WERI-Rb-1 (cell line): ENCODE measurements around the gene CAMK1.

ENCODE experiments used
- DNase-seq: peaks from one replicate; pipeline ENCODE4 v3.0.0-alpha.2; 2020
- H3K27ac ChIP-seq: fragments of 250-450 bp; sonication (Bioruptor Pico); 2 replicates; pipeline ENCODE4 v1.5.1; 2020; ENCODE audit warnings: mild to moderate bottlenecking, moderate library complexity
- H3K27me3 ChIP-seq: fragments of 250-450 bp; sonication (Bioruptor Pico); 2 replicates; pipeline ENCODE4 v1.5.1; 2021; ENCODE audit warnings: mild to moderate bottlenecking, low read depth, moderate library complexity; ENCODE audit not compliant: insufficient read depth, severe bottlenecking
- H3K36me3 ChIP-seq: fragments of 250-450 bp; sonication (Bioruptor Pico); 2 replicates; pipeline ENCODE4 v1.5.1; 2020; ENCODE audit warnings: mild to moderate bottlenecking, moderate library complexity
- H3K4me3 ChIP-seq: 2 replicates; pipeline ENCODE4 v1.5.1; 2011; ENCODE audit warnings: low read depth, mild to moderate bottlenecking, control low read depth, low read length
- H3K9me3 ChIP-seq: fragments of 250-450 bp; sonication (Bioruptor Pico); 2 replicates; pipeline ENCODE4 v1.5.1; 2021; ENCODE audit warnings: mild to moderate bottlenecking, moderate library complexity; ENCODE audit not compliant: severe bottlenecking
- CTCF ChIP-seq: IDR thresholded peaks from 2 replicates; pipeline ENCODE4 v1.5.1; 2011; ENCODE audit warnings: low read depth, mild to moderate bottlenecking, control low read depth, inconsistent platforms, low read length

Gene CAMK1

GRCh38 chr3:9807981-9808344 lies 38.2 kb upstream of the CAMK1 start:
- H3K27ac ChIP-seq: no peak overlapping the region; the same call in none of the 2 replicates
- H3K27me3 ChIP-seq: no peaks in the 10 kb centered on the region
- DNase-seq: no peak
- peaks cover 32% of the 10 kb centered on the region for H3K36me3 ChIP-seq
- no peak overlapping the region for H3K4me3 ChIP-seq
- H3K9me3 ChIP-seq: no peaks in the 10 kb centered on the region
- TF ChIP-seq CTCF: no peak

GRCh38 chr3:9806688-9807589 lies 37.2 kb upstream of the CAMK1 start:
- DNase-seq: no peak
- H3K27ac ChIP-seq: no peak overlapping the region
- H3K4me3 ChIP-seq: no peak overlapping the region
- TF ChIP-seq CTCF: no peak
- no peaks in the 10 kb centered on the region for H3K27me3 ChIP-seq
- no peaks in the 10 kb centered on the region for H3K9me3 ChIP-seq
- peaks cover 37% of the 10 kb centered on the region for H3K36me3 ChIP-seq

- H3K4me3 ChIP-seq: no peak overlapping the region
- peaks cover 45% of the 10 kb centered on the region for H3K36me3 ChIP-seq
- no peak for TF ChIP-seq CTCF
- no peak overlapping the region for H3K27ac ChIP-seq
- H3K27me3 ChIP-seq: no peaks in the 10 kb centered on the region
- no peak for DNase-seq
- H3K9me3 ChIP-seq: no peaks in the 10 kb centered on the region
Measured at GRCh38 chr3:9806137-9806536, 36.4 kb upstream of the CAMK1 start.

- DNase-seq: no peak
- Histone ChIP-seq H3K27ac (no peak overlapping the region), H3K9me3 (no peaks in the 10 kb centered on the region), H3K4me3 (no peak overlapping the region), H3K36me3 (peaks cover 55% of the 10 kb centered on the region), H3K27me3 (no peaks in the 10 kb centered on the region)
- TF ChIP-seq CTCF: no peak
Measured at GRCh38 chr3:9804996-9805395, 35.2 kb upstream of the CAMK1 start.

- Histone ChIP-seq H3K27me3 (no peaks in the 10 kb centered on the region), H3K36me3 (peaks cover 70% of the 10 kb centered on the region), H3K27ac (no peak overlapping the region), H3K9me3 (no peaks in the 10 kb centered on the region), H3K4me3 (no peak overlapping the region)
- no peak for TF ChIP-seq CTCF
- no peak for DNase-seq
Measured at GRCh38 chr3:9803494-9803893, 33.7 kb upstream of the CAMK1 start.

- H3K27ac ChIP-seq: no peak overlapping the region
- DNase-seq: no peak
- H3K36me3 ChIP-seq: peaks cover 79% of the 10 kb centered on the region
Measured at GRCh38 chr3:9800529-9800928, 30.8 kb upstream of the CAMK1 start.

More at GRCh38 chr3:9800529-9800928, 30.8 kb upstream of the CAMK1 start:
- Histone ChIP-seq H3K9me3 (no peaks in the 10 kb centered on the region), H3K4me3 (no peak overlapping the region), H3K27me3 (no peaks in the 10 kb centered on the region)
- TF ChIP-seq CTCF: peak; percentile 47
